Skeletal muscle satellite cell (primary cell): ENCODE results near the gene SSTR4.

ENCODE experiments used
- H3K27me3 ChIP-seq: 2 replicates; pipeline ENCODE4 v1.7.0; 2013; ENCODE audit warnings: low read length; ENCODE audit not compliant: control insufficient read depth, insufficient read depth
- H3K36me3 ChIP-seq: 2 replicates; pipeline ENCODE4 v1.7.0; 2013; ENCODE audit warnings: mild to moderate bottlenecking, control low read depth, low read length; ENCODE audit not compliant: insufficient read depth
- H3K4me1 ChIP-seq: 2 replicates; pipeline ENCODE4 v1.7.0; 2013; ENCODE audit warnings: low read length; ENCODE audit not compliant: control insufficient read depth, insufficient read depth
- H3K4me2 ChIP-seq: 2 replicates; pipeline ENCODE4 v1.7.0; 2013; ENCODE audit warnings: mild to moderate bottlenecking, low read length
- H3K4me3 ChIP-seq: 2 replicates; pipeline ENCODE4 v1.7.0; 2013; ENCODE audit warnings: low read length
- H3K9ac ChIP-seq: 2 replicates; pipeline ENCODE4 v1.7.0; 2013; ENCODE audit warnings: mild to moderate bottlenecking, low read depth, low read length, moderate library complexity
- H3K9me3 ChIP-seq: replicated peaks from 2 replicates; pipeline ENCODE4 v1.7.0; 2013; ENCODE audit warnings: mild to moderate bottlenecking, control low read depth, low read length

Gene SSTR4

GRCh38 chr20:23047001-23047737 lies 12.1 kb downstream of the SSTR4 start:
- no peaks in the 10 kb centered on the region for H3K36me3 ChIP-seq
- H3K4me3 ChIP-seq = peak overlapping the region; percentile 67
- peaks cover 40% of the 10 kb centered on the region for H3K4me1 ChIP-seq
- no peaks in the 10 kb centered on the region for H3K9me3 ChIP-seq
- peak overlapping the region; percentile 88 for H3K4me2 ChIP-seq
- H3K27me3 ChIP-seq = peaks cover 45% of the 10 kb centered on the region
- no peak overlapping the region for H3K9ac ChIP-seq

GRCh38 chr20:23047738-23048214 lies 12.7 kb downstream of the SSTR4 start:
- Histone ChIP-seq H3K4me2 (peak overlapping the region; percentile 88), H3K9me3 (no peaks in the 10 kb centered on the region), H3K4me1 (peaks cover 40% of the 10 kb centered on the region), H3K9ac (no peak overlapping the region), H3K36me3 (no peaks in the 10 kb centered on the region), H3K4me3 (peak overlapping the region; percentile 67), H3K27me3 (peaks cover 44% of the 10 kb centered on the region)

- Histone ChIP-seq H3K4me3 (peak overlapping the region; percentile 67), H3K4me2 (peak overlapping the region; percentile 88), H3K36me3 (no peaks in the 10 kb centered on the region), H3K9ac (peak overlapping the region; percentile 63), H3K9me3 (no peaks in the 10 kb centered on the region), H3K27me3 (peaks cover 43% of the 10 kb centered on the region), H3K4me1 (peaks cover 40% of the 10 kb centered on the region)
Measured at GRCh38 chr20:23048283-23049200, 13.4 kb downstream of the SSTR4 start.

- peaks cover 36% of the 10 kb centered on the region for H3K27me3 ChIP-seq
- no peaks in the 10 kb centered on the region for H3K36me3 ChIP-seq
- H3K4me2 ChIP-seq = peak within 1 kb of the TSS; percentile 88
- H3K4me1 ChIP-seq = peaks cover 40% of the 10 kb centered on the region
- no peaks in the 10 kb centered on the region for H3K9me3 ChIP-seq
- peak within 1 kb of the TSS; percentile 67 for H3K4me3 ChIP-seq
- peak within 1 kb of the TSS; percentile 63 for H3K9ac ChIP-seq
Measured at GRCh38 chr20:23049201-23050075, 14.3 kb downstream of the SSTR4 start, which contains the start of gene THBD. Gene THBD, minus strand, starts transcription at chr20:23049672. Its CDS starts 168 bp downstream, at chr20:23049504.

- H3K4me1 ChIP-seq = peaks cover 40% of the 10 kb centered on the region
- peak overlapping the region; percentile 76 for H3K9ac ChIP-seq
- peaks cover 28% of the 10 kb centered on the region for H3K27me3 ChIP-seq
- H3K9me3 ChIP-seq = no peaks in the 10 kb centered on the region
- peak overlapping the region; percentile 88 for H3K4me2 ChIP-seq
- H3K36me3 ChIP-seq = no peaks in the 10 kb centered on the region
- peak overlapping the region; percentile 67 for H3K4me3 ChIP-seq
Measured at GRCh38 chr20:23050076-23050838, 15.1 kb downstream of the SSTR4 start.

- Histone ChIP-seq H3K9ac (peak overlapping the region; percentile 76), H3K27me3 (peaks cover 28% of the 10 kb centered on the region), H3K4me1 (peaks cover 40% of the 10 kb centered on the region), H3K4me2 (peak overlapping the region; percentile 88), H3K4me3 (peak overlapping the region; percentile 67), H3K9me3 (no peaks in the 10 kb centered on the region), H3K36me3 (no peaks in the 10 kb centered on the region)
Measured at GRCh38 chr20:23050847-23051627, 15.9 kb downstream of the SSTR4 start.

GRCh38 chr20:23052904-23053303 lies 17.8 kb downstream of the SSTR4 start:
- Histone ChIP-seq H3K36me3 (no peaks in the 10 kb centered on the region), H3K27me3 (peaks cover 25% of the 10 kb centered on the region), H3K4me3 (no peak overlapping the region), H3K4me2 (no peak overlapping the region), H3K9me3 (peaks cover 3% of the 10 kb centered on the region), H3K9ac (no peak overlapping the region), H3K4me1 (peaks cover 34% of the 10 kb centered on the region)

- H3K9me3 ChIP-seq = peaks cover 3% of the 10 kb centered on the region
Measured at GRCh38 chr20:23058240-23058639, 23.1 kb downstream of the SSTR4 start.

GRCh38 chr20:23059001-23059400 lies 23.9 kb downstream of the SSTR4 start:
- H3K27me3 ChIP-seq = peaks cover 6% of the 10 kb centered on the region
- no peaks in the 10 kb centered on the region for H3K36me3 ChIP-seq
- H3K4me3 ChIP-seq = no peak overlapping the region

More at GRCh38 chr20:23058240-23058639, 23.1 kb downstream of the SSTR4 start:
- Histone ChIP-seq H3K27me3 (peaks cover 10% of the 10 kb centered on the region), H3K4me2 (no peak overlapping the region), H3K4me1 (peaks cover 19% of the 10 kb centered on the region), H3K9ac (no peak overlapping the region), H3K4me3 (no peak overlapping the region), H3K36me3 (no peaks in the 10 kb centered on the region)

GRCh38 chr20:23059846-23060245 lies 24.7 kb downstream of the SSTR4 start:
- peaks cover 3% of the 10 kb centered on the region for H3K9me3 ChIP-seq
- peaks cover 19% of the 10 kb centered on the region for H3K4me1 ChIP-seq
- H3K4me3 ChIP-seq = no peak overlapping the region
- no peak overlapping the region for H3K4me2 ChIP-seq
- no peaks in the 10 kb centered on the region for H3K36me3 ChIP-seq
- H3K9ac ChIP-seq = no peak overlapping the region
- H3K27me3 ChIP-seq = peaks cover 6% of the 10 kb centered on the region

More at GRCh38 chr20:23059001-23059400, 23.9 kb downstream of the SSTR4 start:
- no peak overlapping the region for H3K9ac ChIP-seq
- peaks cover 19% of the 10 kb centered on the region for H3K4me1 ChIP-seq
- no peak overlapping the region for H3K4me2 ChIP-seq
- H3K9me3 ChIP-seq = peaks cover 3% of the 10 kb centered on the region
